ENCODE results near the gene KIF19. TPM values are rescaled to one million over a fixed set of nuclear protein-coding genes. Genes with fewer than 3 reads are reported as not detected.

The KIF19 gene
- total RNA-seq, 1 donor from 2014 or later, result not detected

DNA sequence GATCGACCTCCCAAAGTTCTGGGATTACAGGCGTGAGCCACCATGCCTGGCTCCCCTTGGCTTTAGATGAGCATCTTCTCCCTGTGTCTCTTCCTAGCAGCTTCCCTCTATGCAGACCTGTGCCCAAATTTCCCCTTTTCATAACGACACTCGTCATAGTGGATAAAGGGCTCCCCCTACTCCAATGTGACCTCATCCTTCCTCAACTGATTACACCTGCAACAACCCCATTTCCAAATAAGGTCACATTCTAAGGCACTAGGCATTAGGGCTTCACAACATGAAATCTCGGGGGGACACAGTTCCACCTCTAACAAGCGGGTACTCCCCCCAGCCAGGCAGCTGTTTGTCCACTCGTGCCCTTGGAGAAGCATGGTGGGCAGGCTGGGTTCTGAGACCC, 10.3 kb downstream of the KIF19 start:
- H3K27me3 Mint-ChIP-seq (ENCODE audit: unreplicated experiment), result peaks cover 11% of the 10 kb centered on the region
- H3K4me1 Mint-ChIP-seq (ENCODE audit: unreplicated experiment), result no peaks in the 10 kb centered on the region
- H3K4me3 Mint-ChIP-seq (ENCODE audit: unreplicated experiment), result no peak overlapping the region
- H3K9me3 Mint-ChIP-seq (ENCODE audit: unreplicated experiment), result no peaks in the 10 kb centered on the region
- no peak for DNase-seq (ENCODE audit: extremely low spot score, unreplicated experiment)
- H3K27ac Mint-ChIP-seq (ENCODE audit: unreplicated experiment), result no peak overlapping the region
- no peak for TF ChIP-seq CTCF (IDR thresholded peaks at IDR 0.05)
- H3K36me3 Mint-ChIP-seq (ENCODE audit: unreplicated experiment), result no peaks in the 10 kb centered on the region

GRCh38 chr17:74337834-74338500, 11.9 kb downstream of the KIF19 start:
- Mint-ChIP-seq H3K27me3 (ENCODE audit: unreplicated experiment) (peaks cover 11% of the 10 kb centered on the region), H3K27ac (ENCODE audit: unreplicated experiment) (no peak overlapping the region)
- no peak for TF ChIP-seq CTCF (IDR thresholded peaks at IDR 0.05)

GRCh38 chr17:74339537-74340195, 13.6 kb downstream of the KIF19 start:
- no peak for DNase-seq (ENCODE audit: extremely low spot score, unreplicated experiment)
- H3K27me3 Mint-ChIP-seq (ENCODE audit: unreplicated experiment), result peaks cover 11% of the 10 kb centered on the region
- H3K4me3 Mint-ChIP-seq (ENCODE audit: unreplicated experiment), result no peak overlapping the region
- no peaks in the 10 kb centered on the region for H3K9me3 Mint-ChIP-seq (ENCODE audit: unreplicated experiment)
- no peaks in the 10 kb centered on the region for H3K36me3 Mint-ChIP-seq (ENCODE audit: unreplicated experiment)
- no peaks in the 10 kb centered on the region for H3K4me1 Mint-ChIP-seq (ENCODE audit: unreplicated experiment)
- no peak for TF ChIP-seq CTCF (IDR thresholded peaks at IDR 0.05)
- no peak overlapping the region for H3K27ac Mint-ChIP-seq (ENCODE audit: unreplicated experiment)

More at GRCh38 chr17:74337834-74338500, 11.9 kb downstream of the KIF19 start:
- Mint-ChIP-seq H3K9me3 (ENCODE audit: unreplicated experiment) (no peaks in the 10 kb centered on the region), H3K4me1 (ENCODE audit: unreplicated experiment) (no peaks in the 10 kb centered on the region), H3K36me3 (ENCODE audit: unreplicated experiment) (no peaks in the 10 kb centered on the region), H3K4me3 (ENCODE audit: unreplicated experiment) (no peak overlapping the region)
- DNase-seq (ENCODE audit: extremely low spot score, unreplicated experiment), result no peak

DNA sequence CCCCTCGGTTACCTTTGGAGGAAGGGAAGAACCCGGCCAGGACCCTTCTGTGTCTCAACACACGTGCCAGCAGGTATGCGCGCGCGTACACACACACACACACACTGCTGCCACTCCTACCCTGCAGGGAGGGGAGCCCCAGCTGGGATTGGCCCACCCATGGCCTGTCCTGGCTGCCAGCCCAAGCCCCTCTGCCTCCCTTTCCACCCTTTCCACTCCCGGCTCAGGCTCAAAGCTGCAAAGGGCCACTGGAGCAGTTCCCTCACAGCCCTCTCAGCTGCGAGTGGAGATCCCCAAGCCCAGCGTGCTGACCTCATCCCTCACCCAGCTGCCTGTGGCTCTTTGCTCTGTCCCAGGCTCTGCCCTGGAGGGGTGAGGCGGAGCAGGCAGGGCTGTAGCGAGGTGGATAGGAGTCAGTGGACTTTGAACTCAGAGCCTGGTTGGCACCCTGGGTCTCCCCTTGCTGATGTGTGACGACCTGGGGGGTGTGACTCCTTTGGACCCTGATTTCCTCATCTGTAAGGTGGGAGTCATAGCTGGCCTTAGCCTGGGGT, 14.5 kb downstream of the KIF19 start:
- DNase-seq (ENCODE audit: extremely low spot score, unreplicated experiment), result no peak
- H3K4me3 Mint-ChIP-seq (ENCODE audit: unreplicated experiment), result no peak overlapping the region
- H3K27ac Mint-ChIP-seq (ENCODE audit: unreplicated experiment), result no peak overlapping the region
- no peak for TF ChIP-seq CTCF (IDR thresholded peaks at IDR 0.05)
- H3K36me3 Mint-ChIP-seq (ENCODE audit: unreplicated experiment), result no peaks in the 10 kb centered on the region
- H3K27me3 Mint-ChIP-seq (ENCODE audit: unreplicated experiment), result peaks cover 11% of the 10 kb centered on the region
- H3K9me3 Mint-ChIP-seq (ENCODE audit: unreplicated experiment), result no peaks in the 10 kb centered on the region
- H3K4me1 Mint-ChIP-seq (ENCODE audit: unreplicated experiment), result no peaks in the 10 kb centered on the region

DNA sequence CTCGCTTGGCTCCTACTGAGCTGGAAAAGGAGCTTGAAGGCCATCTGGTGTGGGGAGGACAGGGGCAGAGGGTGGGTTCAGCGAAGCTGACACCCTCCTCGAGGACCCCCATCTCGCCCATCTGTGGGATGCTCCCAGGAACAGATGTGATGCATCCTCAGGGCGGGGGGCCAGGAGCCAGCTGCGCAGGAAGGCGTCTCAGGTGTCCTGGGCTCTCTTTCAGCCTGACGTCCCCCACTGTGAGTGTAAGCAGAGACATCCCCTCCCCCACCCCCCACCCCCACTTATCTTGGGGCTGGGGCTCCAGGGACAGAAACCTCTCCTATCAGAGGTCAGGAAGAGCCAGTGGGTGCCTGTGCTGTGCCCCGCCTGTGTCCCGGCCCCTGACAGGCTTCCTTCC, 16.2 kb downstream of the KIF19 start:
- Mint-ChIP-seq H3K36me3 (ENCODE audit: unreplicated experiment) (no peaks in the 10 kb centered on the region), H3K9me3 (ENCODE audit: unreplicated experiment) (no peaks in the 10 kb centered on the region), H3K27me3 (ENCODE audit: unreplicated experiment) (peaks cover 9% of the 10 kb centered on the region), H3K27ac (ENCODE audit: unreplicated experiment) (no peak overlapping the region), H3K4me3 (ENCODE audit: unreplicated experiment) (no peak overlapping the region), H3K4me1 (ENCODE audit: unreplicated experiment) (no peaks in the 10 kb centered on the region)
- TF ChIP-seq CTCF (IDR thresholded peaks at IDR 0.05), result no peak
- DNase-seq (ENCODE audit: extremely low spot score, unreplicated experiment), result no peak
